OCI-LY7 (cell line): ENCODE results near the gene CYP17A1. TPM values are rescaled to one million over a fixed set of nuclear protein-coding genes. Genes with fewer than 3 reads are reported as not detected.

Experiments
- BruUV-seq: library from RNA; stranded (reverse); fragments of 400-500 nt; replicated peaks from 2 replicates; lab custom pipeline; 2021; lab: Mats Ljungman, UMichigan
- CTCF ChIA-PET: fragments of 300-600 bp; sonication (Branson Sonifier 250); formaldehyde crosslinking; loops from one replicate; lab custom pipeline; 2022; ENCODE audit warnings: antibody characterized with exemption; ENCODE audit not compliant: unreplicated experiment; lab: Charles Lee
- POLR2A ChIA-PET: fragments of 300-600 bp; sonication (Branson Sonifier 250); formaldehyde crosslinking; loops from one replicate; lab custom pipeline; 2022; ENCODE audit warnings: antibody characterized with exemption; lab: Charles Lee
- DNase-seq: peaks from one replicate; pipeline ENCODE4 v3.0.0-alpha.2; 2015; ENCODE audit warnings: low spot score
- H2AFZ ChIP-seq: fragments of 200-600 bp; sonication (generic), shearing (Covaris generic); 2 replicates; pipeline ENCODE4 v1.6.1; 2014; ENCODE audit warnings: mild to moderate bottlenecking, antibody characterized with exemption, low read length, moderate library complexity
- H3K27ac ChIP-seq: fragments of 200-600 bp; sonication (generic); 2 replicates; pipeline ENCODE4 v1.5.1; 2014; ENCODE audit warnings: mixed run types, low read depth, mild to moderate bottlenecking, moderate library complexity, low read length, inconsistent platforms; ENCODE audit not compliant: poor library complexity, severe bottlenecking
- H3K36me3 ChIP-seq: fragments of 200-600 bp; sonication (generic); 2 replicates; pipeline ENCODE4 v1.6.1; 2014; ENCODE audit warnings: mild to moderate bottlenecking, antibody characterized with exemption, low read length, moderate library complexity, mixed read lengths; ENCODE audit not compliant: insufficient read depth
- H3K4me1 ChIP-seq: fragments of 200-600 bp; sonication (generic); 2 replicates; pipeline ENCODE4 v1.5.1; 2014; ENCODE audit warnings: mild to moderate bottlenecking, low read length; ENCODE audit not compliant: insufficient read depth, poor library complexity, severe bottlenecking
- H3K4me2 ChIP-seq: fragments of 200-600 bp; sonication (generic); 2 replicates; pipeline ENCODE4 v1.6.1; 2014; ENCODE audit warnings: mild to moderate bottlenecking, low read length
- H3K4me3 ChIP-seq: fragments of 200-600 bp; sonication (generic); 2 replicates; pipeline ENCODE4 v1.5.1; 2014; ENCODE audit warnings: mild to moderate bottlenecking, low read depth, low read length; ENCODE audit not compliant: poor library complexity, severe bottlenecking
- H3K79me2 ChIP-seq: fragments of 200-600 bp; sonication (generic); 2 replicates; pipeline ENCODE4 v1.6.1; 2016; ENCODE audit warnings: low read depth, mild to moderate bottlenecking, low read length, moderate library complexity, mixed read lengths; ENCODE audit not compliant: insufficient read depth
- H3K9me2 ChIP-seq: fragments of 200-600 bp; sonication (generic); 2 replicates; pipeline ENCODE4 v1.6.1; 2016; ENCODE audit warnings: mild to moderate bottlenecking, low read length, mixed read lengths; ENCODE audit not compliant: insufficient read depth
- H3K9me3 ChIP-seq: fragments of 200-600 bp; sonication (generic); 2 replicates; pipeline ENCODE4 v1.6.1; 2014; ENCODE audit warnings: mild to moderate bottlenecking, mixed run types, low read length, mixed read lengths
- H4K20me1 ChIP-seq: fragments of 200-600 bp; sonication (generic); 2 replicates; pipeline ENCODE4 v1.6.1; 2014; ENCODE audit warnings: mild to moderate bottlenecking, antibody characterized with exemption, low read length, moderate library complexity, mixed read lengths; ENCODE audit not compliant: insufficient read depth
- CTCF ChIP-seq: fragments of 200-600 bp; sonication (generic); conservative IDR thresholded peaks from 2 replicates; pipeline ENCODE4 v1.5.1; 2014; ENCODE audit warnings: mild to moderate bottlenecking, antibody characterized with exemption, low read length, moderate library complexity, mixed read lengths
- EZH2phosphoT487 ChIP-seq: fragments of 200-600 bp; sonication (generic); IDR thresholded peaks from 2 replicates; pipeline ENCODE4 v1.6.1; 2018; ENCODE audit warnings: low read depth, borderline replicate concordance, mild to moderate bottlenecking, mixed run types, antibody characterized with exemption, low read length, moderate library complexity, mixed read lengths
- intact Hi-C: fragments of 100-400 bp; cut with micrococcal nuclease; formaldehyde crosslinking; loops from one replicate; pipeline ENCODE4 v1.10.0; 2022; ENCODE audit not compliant: unreplicated experiment
- total RNA-seq, 2 experiments: library from RNA; depleted of rRNA in 1 of 2; stranded (reverse); fragments of >200 nt in 1 of 2; shearing (Covaris generic) in 1 of 2; gene quantifications; 2 replicates each; pipeline ENCODE4 v1.2.3, GENCODE V29; 2014 to 2022

The CYP17A1 gene
- total RNA-seq, 2 experiments from 2014 or later, result not detected

- peak overlapping the region; percentile 74 for H3K27ac ChIP-seq
- no peak for TF ChIP-seq EZH2phosphoT487
- TF ChIP-seq CTCF, result peak; percentile 45; the same call in 1 of the 2 replicates
- H3K4me3 ChIP-seq, result no peak overlapping the region
- H3K36me3 ChIP-seq, result peaks cover 39% of the 10 kb centered on the region
- intact Hi-C loops, result loop anchor here (5.0 kb wide), 1 partner anchor 65 kb away; no protein-coding TSS in a partner anchor
- peak overlapping the region; percentile 54; the same call in 1 of the 2 replicates for H2AFZ ChIP-seq
- H3K9me3 ChIP-seq, result no peaks in the 10 kb centered on the region
- peak; percentile 75 for DNase-seq
- POLR2A ChIA-PET, result interaction anchor here (0.6 kb wide), 1 partner anchor 423 kb away, joined by 4 read pairs; no protein-coding TSS in a partner anchor
- no peaks in the 10 kb centered on the region for H3K79me2 ChIP-seq
- CTCF ChIA-PET, result interaction anchor here (0.5 kb wide), 1 partner anchor 25 kb away, joined by 3 read pairs; no protein-coding TSS in a partner anchor
- H4K20me1 ChIP-seq, result no peaks in the 10 kb centered on the region
- no peaks in the 10 kb centered on the region for H3K9me2 ChIP-seq
- H3K4me2 ChIP-seq, result peak overlapping the region; percentile 54; the same call in 1 of the 2 replicates
- BruUV-seq, result no TSS peak
- H3K4me1 ChIP-seq, result peaks cover 52% of the 10 kb centered on the region
Observed at GRCh38 chr10:102812231-102812876, 24.9 kb downstream of the CYP17A1 start.

- Histone ChIP-seq H3K36me3 (peaks cover 39% of the 10 kb centered on the region), H3K4me2 (no peak overlapping the region), H4K20me1 (no peaks in the 10 kb centered on the region), H3K9me3 (no peaks in the 10 kb centered on the region), H3K4me3 (no peak overlapping the region), H3K4me1 (peaks cover 46% of the 10 kb centered on the region), H3K27ac (peak overlapping the region; percentile 74), H3K9me2 (no peaks in the 10 kb centered on the region), H3K79me2 (no peaks in the 10 kb centered on the region), H2AFZ (no peak overlapping the region)
- CTCF ChIA-PET, result no interaction called here
- BruUV-seq, result no TSS peak
- intact Hi-C loops, result loop anchor here (5.0 kb wide), 1 partner anchor 64 kb away; no protein-coding TSS in a partner anchor
- POLR2A ChIA-PET, result interaction anchor here (0.6 to 0.8 kb wide), 2 partner anchors 9 to 370 kb away, joined by 3 to 4 read pairs; no protein-coding TSS in a partner anchor
- TF ChIP-seq EZH2phosphoT487, result no peak
- TF ChIP-seq CTCF, result no peak
- DNase-seq, result no peak
Observed at GRCh38 chr10:102811346-102811745, 25.9 kb downstream of the CYP17A1 start.

GRCh38 chr10:102808380-102808779 is 28.8 kb downstream of the CYP17A1 start:
- Histone ChIP-seq H3K27ac (no peak overlapping the region), H4K20me1 (no peaks in the 10 kb centered on the region), H3K36me3 (peaks cover 38% of the 10 kb centered on the region), H3K9me2 (no peaks in the 10 kb centered on the region), H3K4me2 (no peak overlapping the region), H3K79me2 (no peaks in the 10 kb centered on the region), H3K4me3 (no peak overlapping the region), H2AFZ (no peak overlapping the region), H3K9me3 (0 out of 2 replicates have a peak, but pooled peaks cover 5% of the 10 kb centered on the region), H3K4me1 (peaks cover 24% of the 10 kb centered on the region)
- POLR2A ChIA-PET, result no interaction called here
- TF ChIP-seq EZH2phosphoT487 (no peak), CTCF (no peak)
- no peak for DNase-seq
- intact Hi-C loops, result no loop called here
- BruUV-seq, result no TSS peak
- CTCF ChIA-PET, result no interaction called here
